Panc1 (cell line): ENCODE measurements around the gene SLC7A4. TPM values are rescaled to one million over a fixed set of nuclear protein-coding genes. Genes with fewer than 3 reads are reported as not detected.

Experiments used
- ATAC-seq: fragments of 200-7000 bp; cut with Tn5 transposase; 2 replicates; pipeline ENCODE4 v1.9.1; 2020; ENCODE audit warnings: mild to moderate bottlenecking, moderate library complexity
- BruUV-seq: library from RNA; stranded (reverse); fragments of 400-500 nt; replicated peaks from 2 replicates; lab custom pipeline; 2021; lab: Mats Ljungman, UMichigan
- CTCF ChIA-PET: fragments of 300-600 bp; sonication (Branson Sonifier 250); formaldehyde crosslinking; loops from one replicate; lab custom pipeline; 2022; ENCODE audit warnings: antibody characterized with exemption; lab: Charles Lee
- POLR2A ChIA-PET: fragments of 300-600 bp; sonication (Branson Sonifier 250); formaldehyde crosslinking; loops from one replicate; lab custom pipeline; 2022; ENCODE audit warnings: antibody characterized with exemption; lab: Charles Lee
- DNase-seq: peaks from one replicate; pipeline ENCODE4 v3.0.0-alpha.2; 2010; ENCODE audit warnings: low read depth, low spot score
- H3K27ac ChIP-seq: 2 replicates; pipeline ENCODE4 v1.5.1; 2011; ENCODE audit warnings: mild to moderate bottlenecking, low read length, inconsistent platforms
- H3K27me3 ChIP-seq: fragments of 200-500 bp; sonication (Bioruptor generic); 2 replicates; pipeline ENCODE4 v1.6.0; 2014; ENCODE audit warnings: low read length, inconsistent platforms; ENCODE audit not compliant: control insufficient read depth, insufficient read depth
- H3K36me3 ChIP-seq: fragments of 200-500 bp; sonication (Bioruptor generic); 2 replicates; pipeline ENCODE4 v1.5.1; 2014; ENCODE audit warnings: inconsistent platforms, mild to moderate bottlenecking, low read length, moderate library complexity; ENCODE audit not compliant: control insufficient read depth, insufficient read depth
- H3K4me1 ChIP-seq: 2 replicates; pipeline ENCODE4 v1.5.1; 2011; ENCODE audit warnings: inconsistent platforms, mild to moderate bottlenecking, low read length, moderate library complexity; ENCODE audit not compliant: control insufficient read depth, insufficient read depth
- H3K4me3 ChIP-seq, 2 experiments: 2 replicates each; pipeline ENCODE4 v1.5.1; 2011 to 2012; ENCODE audit warnings: low read depth in 2 of 2, low read length in 2 of 2, mild to moderate bottlenecking in 2 of 2, inconsistent platforms in 1 of 2, moderate library complexity in 1 of 2
- H3K9me3 ChIP-seq: fragments of 200-500 bp; sonication (Bioruptor generic); 2 replicates; pipeline ENCODE4 v1.5.1; 2014; ENCODE audit warnings: low read depth, mild to moderate bottlenecking, inconsistent platforms, low read length, moderate library complexity; ENCODE audit not compliant: control insufficient read depth, insufficient read depth
- CTCF ChIP-seq: fragments of 450-650 bp; IDR thresholded peaks from 2 replicates; pipeline ENCODE4 v1.5.1; 2017; ENCODE audit warnings: mild to moderate bottlenecking
- POLR2AphosphoS5 ChIP-seq: IDR thresholded peaks from 2 replicates; pipeline ENCODE4 v1.6.1; 2012; ENCODE audit warnings: mild to moderate bottlenecking, low read depth, low read length, moderate library complexity
- REST ChIP-seq, 2 experiments: IDR thresholded peaks; 2 replicates each; pipeline ENCODE4 v1.6.1; 2011 to 2012; ENCODE audit warnings: low read depth in 2 of 2, control low read depth in 1 of 2, low read length in 1 of 2, mild to moderate bottlenecking in 1 of 2, moderate library complexity in 1 of 2; ENCODE audit not compliant: insufficient read depth in 1 of 2
- SIN3A ChIP-seq: IDR thresholded peaks from 2 replicates; pipeline ENCODE4 v1.6.1; 2012; ENCODE audit warnings: low read depth, mild to moderate bottlenecking, low read length, moderate library complexity, borderline replicate concordance; ENCODE audit not compliant: insufficient read depth
- TCF7L2 ChIP-seq: IDR thresholded peaks from 2 replicates; pipeline ENCODE4 v1.6.1; 2011; ENCODE audit warnings: mild to moderate bottlenecking, low read depth, low read length, inconsistent platforms
- in situ Hi-C: cut with HindIII; loops from 2 replicates; pipeline ENCODE4 v1.10.0; 2016; ENCODE audit warnings: low sequenced_read_pairs, low pct_unique_long_range_greater_than_20kb
- intact Hi-C: fragments of 100-400 bp; cut with micrococcal nuclease; formaldehyde crosslinking; loops from one replicate; pipeline ENCODE4 v1.10.0; 2022; ENCODE audit not compliant: unreplicated experiment
- total RNA-seq: library from RNA; stranded (reverse); gene quantifications from one replicate; pipeline ENCODE4 v1.2.1, GENCODE V29; 2021; ENCODE audit not compliant: unreplicated experiment

The SLC7A4 gene
- total RNA-seq, 1 experiment from 2014 or later = not detected

- no TSS peak for BruUV-seq
- in situ Hi-C loops (no loop called here), intact Hi-C loops (no loop called here)
- no peaks in the 10 kb centered on the region for H3K36me3 ChIP-seq
- no peaks in the 10 kb centered on the region for H3K4me1 ChIP-seq
- H3K4me3 ChIP-seq = no peak overlapping the region
- CTCF ChIA-PET = no interaction called here
- H3K27ac ChIP-seq = no peak overlapping the region
- no peaks in the 10 kb centered on the region for H3K27me3 ChIP-seq
- POLR2A ChIA-PET = no interaction called here
- TF ChIP-seq TCF7L2 (no peak), POLR2AphosphoS5 (no peak), REST (IDR thresholded peaks at IDR 0.05; ENCODE audit: insufficient read depth in 1 of 2, low read depth in 2 of 2, low read length in 1 of 2) (no peak), CTCF (no peak), SIN3A (no peak)
- no peaks in the 10 kb centered on the region for H3K9me3 ChIP-seq
- DNase-seq = no peak
- ATAC-seq = no peak
These were observed 35.7 kb upstream of the SLC7A4 start for GRCh38 chr22:21067901-21068680.

GRCh38 chr22:21067075-21067900 lies 34.9 kb upstream of the SLC7A4 start:
- ATAC-seq = no peak
- H3K27ac ChIP-seq = no peak overlapping the region
- H3K4me1 ChIP-seq = no peaks in the 10 kb centered on the region
- H3K9me3 ChIP-seq = no peaks in the 10 kb centered on the region
- CTCF ChIA-PET = no interaction called here
- no peaks in the 10 kb centered on the region for H3K36me3 ChIP-seq
- intact Hi-C loops (no loop called here), in situ Hi-C loops (no loop called here)
- TF ChIP-seq SIN3A = no peak
- TF ChIP-seq REST (IDR thresholded peaks at IDR 0.05; ENCODE audit: insufficient read depth in 1 of 2, low read depth in 2 of 2, low read length in 1 of 2) = no peak
- TF ChIP-seq CTCF = no peak
- no peak for TF ChIP-seq TCF7L2
- no peak for TF ChIP-seq POLR2AphosphoS5
- POLR2A ChIA-PET = no interaction called here
- no peak for DNase-seq
- H3K4me3 ChIP-seq = no peak overlapping the region
- BruUV-seq = no TSS peak
- H3K27me3 ChIP-seq = no peaks in the 10 kb centered on the region
